Natural killer cell (primary cell): ENCODE results near the gene FGF3. TPM values are rescaled to one million over a fixed set of nuclear protein-coding genes. Genes with fewer than 3 reads are reported as not detected.

Source experiments
- ATAC-seq, 3 donors: fragments of 150-1000 bp in 2 of 3; fragments of 200-7000 bp in 1 of 3; cut with Tn5 transposase; 1 replicate in 1 of 3; 2 replicates in 2 of 3; pipeline ENCODE4 v1.10.0; 2021; ENCODE audit warnings: mild to moderate bottlenecking in 2 of 3, moderate library complexity in 2 of 3
- DNase-seq, 2 donors: peaks; one replicate each; pipeline versions ENCODE4 v3.0.0 to v3.0.0-alpha.2; 2013 to 2021; ENCODE audit warnings: mixed read lengths in 1 of 2
- H3K27ac ChIP-seq: one replicate; pipeline ENCODE4 v1.5.1; 2013; ENCODE audit warnings: mild to moderate bottlenecking, low read length
- H3K27me3 ChIP-seq: one replicate; pipeline ENCODE4 v1.6.1; 2013; ENCODE audit warnings: low read length; ENCODE audit not compliant: control insufficient read depth, insufficient read depth
- H3K36me3 ChIP-seq: one replicate; pipeline ENCODE4 v1.6.1; 2013; ENCODE audit warnings: low read length; ENCODE audit not compliant: control insufficient read depth, insufficient read depth
- H3K4me1 ChIP-seq: one replicate; pipeline ENCODE4 v1.6.1; 2013; ENCODE audit warnings: low read length; ENCODE audit not compliant: control insufficient read depth, insufficient read depth
- H3K4me3 ChIP-seq: one replicate; pipeline ENCODE4 v1.5.1; 2013; ENCODE audit warnings: low read length
- H3K9me3 ChIP-seq: one replicate; pipeline ENCODE4 v1.6.1; 2013; ENCODE audit warnings: low read length; ENCODE audit not compliant: control insufficient read depth, insufficient read depth
- H3K27ac Mint-ChIP-seq, 2 donors: one replicate each; pipeline ENCODE4 v1.8.0; 2022; ENCODE audit warnings: mild to moderate bottlenecking in 2 of 2, mixed read lengths in 2 of 2, moderate library complexity in 1 of 2
- H3K27me3 Mint-ChIP-seq, 2 donors: one replicate each; pipeline ENCODE4 v1.8.0; 2022; ENCODE audit warnings: low read depth in 2 of 2, mixed read lengths in 2 of 2
- H3K36me3 Mint-ChIP-seq: one replicate; pipeline ENCODE4 v1.8.0; 2022; ENCODE audit warnings: mixed read lengths
- H3K4me1 Mint-ChIP-seq, 2 donors: one replicate each; pipeline ENCODE4 v1.8.0; 2022; ENCODE audit warnings: mixed read lengths in 2 of 2
- H3K4me3 Mint-ChIP-seq: one replicate; pipeline ENCODE4 v1.8.0; 2022; ENCODE audit warnings: mild to moderate bottlenecking, moderate library complexity, mixed read lengths
- H3K9me3 Mint-ChIP-seq, 2 donors: one replicate each; pipeline ENCODE4 v1.8.0; 2022; ENCODE audit warnings: mixed read lengths in 2 of 2
- CTCF ChIP-seq: fragments of 200-600 bp; IDR thresholded peaks from one replicate; pipeline ENCODE4 v1.8.0; 2022; ENCODE audit warnings: antibody characterized with exemption
- WGBS: methylation state at CpG from one replicate; pipeline ENCODE4 v1.1.7; 2013; ENCODE audit warnings: missing lambda C conversion rate; ENCODE audit not compliant: insufficient coverage; 5-methylcytosine and 5-hydroxymethylcytosine counted together
- intact Hi-C: fragments of 100-400 bp; cut with micrococcal nuclease; formaldehyde crosslinking; loops from one replicate; pipeline ENCODE4 v1.14.2; 2022
- total RNA-seq, 4 donors: library from RNA; stranded (reverse); fragments of 120-200 nt in 1 of 4; gene quantifications; one replicate each; pipeline versions ENCODE4 v1.2.3 to v1.2.4, GENCODE V29; 2013 to 2022

Gene FGF3
- total RNA-seq, 3 donors from 2014 or later (not counting 1 experiment from before 2014, with no cell fraction given), result not detected

GRCh38 chr11:69823641-69824265, 4.5 kb upstream of the FGF3 start:
- Histone ChIP-seq H3K27me3 (peaks cover 5% of the 10 kb centered on the region), H3K9me3 (no peaks in the 10 kb centered on the region), H3K4me1 (no peaks in the 10 kb centered on the region), H3K4me3 (no peak overlapping the region), H3K27ac (no peak overlapping the region), H3K36me3 (no peaks in the 10 kb centered on the region)
- Mint-ChIP-seq H3K4me3 (no peak overlapping the region), H3K4me1 (peaks cover 0 to 6% of the 10 kb centered on the region in 2 donors), H3K36me3 (no peaks in the 10 kb centered on the region), H3K27ac (no peak overlapping the region), H3K27me3 (peaks cover 21 to 24% of the 10 kb centered on the region in 2 donors), H3K9me3 (no peaks in the 10 kb centered on the region)
- WGBS, result 59% methylated on average over 4 of the region's 6 CpGs
- ATAC-seq, result no peak
- TF ChIP-seq CTCF, result no peak
- intact Hi-C loops, result no loop called here
- DNase-seq, result no peak

- 68% methylated on average over 15 of the region's 15 CpGs for WGBS
- ATAC-seq, result no peak
- intact Hi-C loops, result no loop called here
- peaks cover 21 to 24% of the 10 kb centered on the region in 2 donors for H3K27me3 Mint-ChIP-seq
- H3K27me3 ChIP-seq, result peaks cover 5% of the 10 kb centered on the region
- no peaks in the 10 kb centered on the region for H3K36me3 Mint-ChIP-seq
- no peaks in the 10 kb centered on the region for H3K9me3 Mint-ChIP-seq
- no peak overlapping the region for H3K4me3 ChIP-seq
- H3K27ac Mint-ChIP-seq, result no peak overlapping the region
- H3K4me1 Mint-ChIP-seq, result peaks cover 0 to 6% of the 10 kb centered on the region in 2 donors
- no peaks in the 10 kb centered on the region for H3K36me3 ChIP-seq
- H3K27ac ChIP-seq, result no peak overlapping the region
- H3K4me1 ChIP-seq, result no peaks in the 10 kb centered on the region
- no peak for TF ChIP-seq CTCF
- no peaks in the 10 kb centered on the region for H3K9me3 ChIP-seq
- no peak for DNase-seq
- no peak overlapping the region for H3K4me3 Mint-ChIP-seq
These were observed 3.7 kb upstream of the FGF3 start for GRCh38 chr11:69822676-69823494.

GRCh38 chr11:69821511-69822040, 2.4 kb upstream of the FGF3 start:
- H3K36me3 Mint-ChIP-seq, result no peaks in the 10 kb centered on the region
- Histone ChIP-seq H3K27ac (no peak overlapping the region), H3K27me3 (peaks cover 6% of the 10 kb centered on the region), H3K4me3 (no peak overlapping the region), H3K4me1 (peaks cover 2% of the 10 kb centered on the region), H3K36me3 (no peaks in the 10 kb centered on the region), H3K9me3 (no peaks in the 10 kb centered on the region)
- peaks cover 21 to 24% of the 10 kb centered on the region in 2 donors for H3K27me3 Mint-ChIP-seq
- no peak for ATAC-seq
- DNase-seq, result no peak
- intact Hi-C loops, result no loop called here
- no peak overlapping the region for H3K27ac Mint-ChIP-seq
- no peak for TF ChIP-seq CTCF
- H3K9me3 Mint-ChIP-seq, result no peaks in the 10 kb centered on the region
- 77% methylated on average over 17 of the region's 17 CpGs for WGBS
- H3K4me3 Mint-ChIP-seq, result no peak overlapping the region
- H3K4me1 Mint-ChIP-seq, result peaks cover 0 to 6% of the 10 kb centered on the region in 2 donors
